ACC112 (cell line): ENCODE data around the gene SLC6A18.

Experiments used
- H2AFZ ChIP-seq: fragments of 200-600 bp; sonication (generic); one replicate; pipeline ENCODE4 v1.6.0; 2017; ENCODE audit warnings: antibody characterized with exemption, low read length; ENCODE audit not compliant: unreplicated experiment
- H3K27ac ChIP-seq: fragments of 200-600 bp; sonication (generic); 2 replicates; pipeline ENCODE4 v1.5.1; 2014; ENCODE audit warnings: low read depth, mild to moderate bottlenecking, antibody characterized with exemption, low read length, moderate library complexity
- H3K27me3 ChIP-seq: fragments of 200-600 bp; sonication (generic); 2 replicates; pipeline ENCODE4 v1.6.1; 2014; ENCODE audit warnings: mild to moderate bottlenecking, antibody characterized with exemption, low read length, moderate library complexity, mixed read lengths; ENCODE audit not compliant: insufficient read depth
- H3K36me3 ChIP-seq: fragments of 200-600 bp; sonication (generic); 2 replicates; pipeline ENCODE4 v1.6.1; 2016; ENCODE audit warnings: mild to moderate bottlenecking, antibody characterized with exemption, low read length, moderate library complexity, mixed read lengths; ENCODE audit not compliant: insufficient read depth
- H3K4me1 ChIP-seq: fragments of 200-600 bp; sonication (generic); one replicate; pipeline ENCODE4 v1.6.1; 2016; ENCODE audit warnings: low read length, mixed read lengths; ENCODE audit not compliant: insufficient read depth, unreplicated experiment, control insufficient read depth
- H3K4me3 ChIP-seq: fragments of 200-600 bp; sonication (generic); 2 replicates; pipeline ENCODE4 v1.5.1; 2014; ENCODE audit warnings: mild to moderate bottlenecking, low read depth, low read length
- H3K79me2 ChIP-seq: fragments of 200-600 bp; sonication (generic); one replicate; pipeline ENCODE4 v1.6.0; 2016; ENCODE audit warnings: low read length; ENCODE audit not compliant: control insufficient read depth, unreplicated experiment, insufficient read depth

SLC6A18 gene

GRCh38 chr5:1246711-1247431, 21.7 kb downstream of the SLC6A18 start:
- Histone ChIP-seq H3K27me3 (peaks cover 75% of the 10 kb centered on the region), H3K4me3 (no peak overlapping the region), H3K79me2 (no peaks in the 10 kb centered on the region), H3K36me3 (no peaks in the 10 kb centered on the region), H2AFZ (no peak overlapping the region), H3K4me1 (no peaks in the 10 kb centered on the region), H3K27ac (no peak overlapping the region)

- Histone ChIP-seq H2AFZ (no peak overlapping the region), H3K36me3 (no peaks in the 10 kb centered on the region), H3K4me1 (no peaks in the 10 kb centered on the region), H3K27me3 (peaks cover 76% of the 10 kb centered on the region), H3K27ac (no peak overlapping the region), H3K79me2 (no peaks in the 10 kb centered on the region), H3K4me3 (no peak overlapping the region)
These were observed 22.6 kb downstream of the SLC6A18 start for GRCh38 chr5:1247811-1248210.

GRCh38 chr5:1249366-1250280, 24.4 kb downstream of the SLC6A18 start:
- Histone ChIP-seq H3K79me2 (no peaks in the 10 kb centered on the region), H3K27me3 (peaks cover 58% of the 10 kb centered on the region), H3K36me3 (no peaks in the 10 kb centered on the region), H3K27ac (no peak overlapping the region), H3K4me3 (no peak overlapping the region), H3K4me1 (no peaks in the 10 kb centered on the region), H2AFZ (no peak overlapping the region)

- Histone ChIP-seq H3K4me3 (no peak overlapping the region), H3K4me1 (no peaks in the 10 kb centered on the region), H3K79me2 (no peaks in the 10 kb centered on the region), H3K27ac (no peak overlapping the region), H2AFZ (no peak overlapping the region), H3K27me3 (peaks cover 43% of the 10 kb centered on the region; the same call in 1 of the 2 replicates), H3K36me3 (no peaks in the 10 kb centered on the region)
These were observed 26.7 kb downstream of the SLC6A18 start for GRCh38 chr5:1251678-1252580.

GRCh38 chr5:1252681-1253080, 27.5 kb downstream of the SLC6A18 start:
- H3K27me3 ChIP-seq, result peaks cover 35% of the 10 kb centered on the region; the same call in 1 of the 2 replicates
- H3K4me1 ChIP-seq, result no peaks in the 10 kb centered on the region
- no peak overlapping the region for H2AFZ ChIP-seq
- no peak overlapping the region for H3K27ac ChIP-seq
- no peak overlapping the region for H3K4me3 ChIP-seq
- no peaks in the 10 kb centered on the region for H3K79me2 ChIP-seq
- H3K36me3 ChIP-seq, result no peaks in the 10 kb centered on the region

- Histone ChIP-seq H3K79me2 (no peaks in the 10 kb centered on the region), H2AFZ (no peak overlapping the region), H3K27ac (no peak overlapping the region), H3K27me3 (peaks cover 31% of the 10 kb centered on the region; the same call in 1 of the 2 replicates), H3K4me3 (no peak overlapping the region), H3K4me1 (no peaks in the 10 kb centered on the region), H3K36me3 (no peaks in the 10 kb centered on the region)
These were observed 28.4 kb downstream of the SLC6A18 start for GRCh38 chr5:1253456-1254105.

- H3K4me1 ChIP-seq, result no peaks in the 10 kb centered on the region
- no peak overlapping the region for H3K4me3 ChIP-seq
- no peaks in the 10 kb centered on the region for H3K79me2 ChIP-seq
- no peaks in the 10 kb centered on the region for H3K36me3 ChIP-seq
- H3K27me3 ChIP-seq, result peaks cover 27% of the 10 kb centered on the region; the same call in 1 of the 2 replicates
- no peak overlapping the region for H2AFZ ChIP-seq
- H3K27ac ChIP-seq, result no peak overlapping the region
These were observed 29.0 kb downstream of the SLC6A18 start for GRCh38 chr5:1254196-1254595.

- H3K27me3 ChIP-seq, result peaks cover 17% of the 10 kb centered on the region; the same call in 1 of the 2 replicates
- H3K4me3 ChIP-seq, result no peak overlapping the region
- no peaks in the 10 kb centered on the region for H3K79me2 ChIP-seq
- H3K36me3 ChIP-seq, result no peaks in the 10 kb centered on the region
- no peaks in the 10 kb centered on the region for H3K4me1 ChIP-seq
- H3K27ac ChIP-seq, result no peak overlapping the region
- no peak overlapping the region for H2AFZ ChIP-seq
These were observed 29.9 kb downstream of the SLC6A18 start for GRCh38 chr5:1255081-1255561.

GRCh38 chr5:1256776-1257175, 31.6 kb downstream of the SLC6A18 start:
- H3K36me3 ChIP-seq, result no peaks in the 10 kb centered on the region
- H3K27me3 ChIP-seq, result peaks cover 10% of the 10 kb centered on the region; the same call in 1 of the 2 replicates
- no peaks in the 10 kb centered on the region for H3K4me1 ChIP-seq
- no peak overlapping the region for H3K27ac ChIP-seq
- H2AFZ ChIP-seq, result no peak overlapping the region
- H3K4me3 ChIP-seq, result no peak overlapping the region
- no peaks in the 10 kb centered on the region for H3K79me2 ChIP-seq
